Lower lobe of right lung (tissue), 2 donors: ENCODE results near the gene SLC18A2. TPM values are rescaled to one million over a fixed set of nuclear protein-coding genes. Genes with fewer than 3 reads are reported as not detected.

ENCODE experiments used
- ATAC-seq, 2 donors: fragments of 200-7000 bp; cut with Tn5 transposase; one replicate each; pipeline ENCODE4 v1.9.1; 2020 to 2022; ENCODE audit warnings: mild to moderate bottlenecking in 2 of 2, moderate library complexity in 2 of 2
- DNase-seq: peaks from one replicate; pipeline ENCODE4 v3.0.0-alpha.2; 2020
- H3K27ac ChIP-seq: fragments of 200-600 bp; one replicate; pipeline ENCODE4 v1.8.0; 2022
- H3K27me3 ChIP-seq: fragments of 200-600 bp; one replicate; pipeline ENCODE4 v1.8.0; 2022; ENCODE audit warnings: low read depth
- H3K36me3 ChIP-seq: fragments of 200-600 bp; one replicate; pipeline ENCODE4 v1.8.0; 2022; ENCODE audit warnings: mild to moderate bottlenecking
- H3K4me1 ChIP-seq: fragments of 200-600 bp; one replicate; pipeline ENCODE4 v1.8.0; 2022
- H3K4me3 ChIP-seq: fragments of 200-600 bp; one replicate; pipeline ENCODE4 v1.8.0; 2022; ENCODE audit warnings: mild to moderate bottlenecking
- H3K9me3 ChIP-seq: fragments of 200-600 bp; one replicate; pipeline ENCODE4 v1.8.0; 2022
- intact Hi-C: fragments of 100-400 bp; cut with DNase I; formaldehyde crosslinking; loops from one replicate; pipeline ENCODE4 v1.11.0; 2022
- total RNA-seq: library from RNA; stranded (reverse); fragmentation: NEBNext Ultra II Directional; extraction: Animal tissue kit (Norgen Biotek cat#: 25700); gene quantifications from one replicate; pipeline ENCODE4 v1.2.1, GENCODE V29; 2021
- TF ChIP-seq, protein P1 (sequence below): fragments of 200-600 bp; IDR thresholded peaks from one replicate; pipeline ENCODE4 v1.8.0; 2022; ENCODE audit warnings: antibody characterized with exemption, mild to moderate bottlenecking
- donor health status: DM: no; HTN: yes; CAD: no; lungs with severe emphysema.

The SLC18A2 gene
- total RNA-seq, 1 donor from 2014 or later, result 6.3 TPM

DNA sequence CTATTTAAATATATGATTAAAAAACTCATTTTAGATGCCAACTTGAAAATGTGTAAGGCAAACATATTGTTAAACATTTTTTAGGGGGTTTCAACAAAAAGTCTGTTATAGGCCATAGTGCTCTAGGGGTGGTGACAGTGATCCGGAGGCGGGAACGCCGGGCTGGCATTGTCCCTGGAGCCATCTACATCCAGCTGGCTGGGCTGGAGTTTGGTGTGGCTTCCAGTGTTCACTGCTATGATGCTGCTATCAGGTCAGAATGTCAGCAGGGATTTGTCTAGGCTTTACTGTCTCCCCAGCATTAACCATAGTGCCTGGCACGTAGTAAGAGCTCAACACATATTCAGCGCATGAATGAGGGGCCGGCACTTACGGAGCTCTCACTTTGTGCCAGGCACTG is 1.9 kb upstream of the SLC18A2 start:
- DNase-seq (no peak), ATAC-seq (no peak)
- H3K4me1 ChIP-seq, result peaks cover 6% of the 10 kb centered on the region
- TF ChIP-seq, protein P1, sequence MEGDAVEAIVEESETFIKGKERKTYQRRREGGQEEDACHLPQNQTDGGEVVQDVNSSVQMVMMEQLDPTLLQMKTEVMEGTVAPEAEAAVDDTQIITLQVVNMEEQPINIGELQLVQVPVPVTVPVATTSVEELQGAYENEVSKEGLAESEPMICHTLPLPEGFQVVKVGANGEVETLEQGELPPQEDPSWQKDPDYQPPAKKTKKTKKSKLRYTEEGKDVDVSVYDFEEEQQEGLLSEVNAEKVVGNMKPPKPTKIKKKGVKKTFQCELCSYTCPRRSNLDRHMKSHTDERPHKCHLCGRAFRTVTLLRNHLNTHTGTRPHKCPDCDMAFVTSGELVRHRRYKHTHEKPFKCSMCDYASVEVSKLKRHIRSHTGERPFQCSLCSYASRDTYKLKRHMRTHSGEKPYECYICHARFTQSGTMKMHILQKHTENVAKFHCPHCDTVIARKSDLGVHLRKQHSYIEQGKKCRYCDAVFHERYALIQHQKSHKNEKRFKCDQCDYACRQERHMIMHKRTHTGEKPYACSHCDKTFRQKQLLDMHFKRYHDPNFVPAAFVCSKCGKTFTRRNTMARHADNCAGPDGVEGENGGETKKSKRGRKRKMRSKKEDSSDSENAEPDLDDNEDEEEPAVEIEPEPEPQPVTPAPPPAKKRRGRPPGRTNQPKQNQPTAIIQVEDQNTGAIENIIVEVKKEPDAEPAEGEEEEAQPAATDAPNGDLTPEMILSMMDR, result no peak
- H3K4me3 ChIP-seq, result no peak overlapping the region
- no peaks in the 10 kb centered on the region for H3K36me3 ChIP-seq
- intact Hi-C loops, result no loop called here
- H3K27ac ChIP-seq, result no peak overlapping the region
- H3K9me3 ChIP-seq, result no peaks in the 10 kb centered on the region
- peaks cover 46% of the 10 kb centered on the region for H3K27me3 ChIP-seq

DNA sequence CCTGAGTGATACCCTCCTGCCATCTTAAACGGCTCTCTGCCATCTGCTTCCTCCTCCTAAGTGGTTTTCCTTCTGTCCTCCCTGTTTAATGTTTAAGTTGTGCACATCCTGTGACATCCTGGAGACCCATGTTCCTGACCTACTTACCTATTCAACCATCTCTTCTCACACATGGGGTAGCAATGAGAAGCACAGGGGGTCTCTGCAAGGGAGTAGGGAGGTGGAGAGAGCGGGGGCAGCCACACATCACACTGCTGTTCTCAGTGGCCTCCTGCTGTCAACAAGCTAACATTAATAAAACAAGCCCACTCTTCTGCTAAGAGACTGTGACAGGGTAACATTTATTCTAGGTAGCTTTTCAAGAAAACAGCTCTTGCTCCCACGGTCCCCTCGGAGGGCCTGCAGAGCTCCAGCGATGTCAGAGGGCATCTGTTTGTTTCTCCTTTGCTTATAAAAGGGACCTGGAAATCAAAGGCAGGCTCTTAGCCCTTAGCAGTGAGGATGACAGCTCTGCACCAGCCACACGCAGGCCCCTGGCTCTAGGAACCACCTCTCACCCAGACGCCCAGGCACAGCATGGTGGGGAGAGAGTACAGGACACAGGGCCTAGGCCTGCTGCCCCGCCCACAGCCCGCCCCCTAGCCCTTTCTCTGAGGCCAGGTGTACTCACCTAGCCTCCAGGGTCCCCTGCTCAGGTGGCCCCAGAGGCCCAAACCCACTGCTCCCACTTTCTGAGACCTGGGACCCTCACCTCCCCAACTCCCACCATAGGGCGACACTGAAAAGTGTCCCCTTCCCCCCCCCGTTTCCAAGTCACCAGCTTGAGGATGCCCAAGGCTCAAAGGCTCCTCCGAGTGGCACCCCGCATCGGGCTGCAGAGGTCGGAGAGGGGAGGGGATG is 943 bp upstream of the SLC18A2 start:
- Histone ChIP-seq H3K27ac (no peak overlapping the region), H3K27me3 (peaks cover 46% of the 10 kb centered on the region), H3K9me3 (no peaks in the 10 kb centered on the region), H3K4me1 (peaks cover 6% of the 10 kb centered on the region), H3K4me3 (no peak overlapping the region), H3K36me3 (no peaks in the 10 kb centered on the region)
- no peak for ATAC-seq
- TF ChIP-seq, protein P1, result no peak
- DNase-seq, result no peak
- intact Hi-C loops, result no loop called here

DNA sequence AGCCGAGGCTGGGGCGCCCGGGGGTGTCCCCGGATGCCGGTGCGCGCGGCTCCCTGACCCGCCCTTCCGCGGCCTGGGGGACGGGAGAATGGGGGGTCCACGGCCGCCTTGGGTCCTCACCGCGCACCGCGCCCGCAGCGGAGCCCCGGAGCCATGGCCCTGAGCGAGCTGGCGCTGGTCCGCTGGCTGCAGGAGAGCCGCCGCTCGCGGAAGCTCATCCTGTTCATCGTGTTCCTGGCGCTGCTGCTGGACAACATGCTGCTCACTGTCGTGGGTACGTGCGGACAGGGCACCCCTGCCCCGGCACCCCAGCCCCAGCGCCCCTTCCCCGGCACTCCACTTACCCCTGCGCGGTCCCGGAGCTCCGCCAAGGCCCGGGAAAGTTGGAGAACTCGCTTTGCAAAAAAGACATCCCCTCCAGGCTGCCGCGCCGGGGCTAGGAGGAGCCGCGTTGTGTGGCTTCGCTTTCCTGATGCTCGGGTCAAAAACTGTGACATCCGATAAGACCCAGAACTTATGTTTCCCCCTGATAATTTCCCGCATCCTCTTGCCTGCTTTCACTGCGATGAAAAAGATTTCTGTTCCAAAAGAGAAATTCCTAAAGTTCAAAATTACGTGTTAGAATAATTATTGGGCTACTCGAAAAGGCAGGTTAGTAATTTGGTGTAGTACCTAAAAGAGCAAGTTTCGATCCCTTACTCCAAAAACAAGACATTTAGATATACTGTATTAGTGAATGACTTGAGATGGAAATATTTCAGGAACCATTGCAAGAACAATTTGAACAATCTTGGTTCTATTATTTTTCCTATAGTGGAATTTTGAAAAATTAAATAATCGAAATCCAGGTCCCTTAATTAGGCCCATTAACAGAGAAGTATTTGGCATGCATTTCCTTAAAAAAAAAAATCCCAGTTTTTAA is 888 bp downstream of the SLC18A2 start:
- Histone ChIP-seq H3K27me3 (peaks cover 46% of the 10 kb centered on the region), H3K4me1 (peaks cover 6% of the 10 kb centered on the region), H3K9me3 (no peaks in the 10 kb centered on the region), H3K36me3 (no peaks in the 10 kb centered on the region), H3K4me3 (peak overlapping the region; percentile 25), H3K27ac (no peak overlapping the region)
- no peak for DNase-seq
- TF ChIP-seq, protein P1, result no peak
- intact Hi-C loops, result no loop called here
- ATAC-seq, result peak in 1 of 2 donors; percentile 24

DNA sequence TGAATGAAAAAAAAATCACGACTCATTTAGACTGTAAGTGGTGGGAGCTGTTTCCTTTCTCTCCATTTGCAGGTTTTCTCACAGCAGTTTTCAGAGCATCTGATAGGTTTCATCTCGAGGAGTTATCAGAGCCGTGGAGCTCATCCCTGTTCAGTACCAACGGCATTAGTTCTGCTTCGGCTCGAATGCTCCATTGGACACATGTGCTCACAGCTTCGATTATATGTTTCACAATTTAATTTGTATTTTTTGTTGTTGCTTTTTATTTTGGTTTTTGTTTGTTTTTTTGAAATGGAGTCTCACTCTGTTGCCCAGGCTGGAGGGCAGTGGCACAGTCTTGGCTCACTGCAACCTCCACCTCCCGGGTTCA is 1.5 kb downstream of the SLC18A2 start:
- ATAC-seq (no peak), DNase-seq (no peak)
- Histone ChIP-seq H3K27ac (no peak overlapping the region), H3K4me3 (no peak overlapping the region), H3K4me1 (peaks cover 6% of the 10 kb centered on the region), H3K27me3 (peaks cover 46% of the 10 kb centered on the region), H3K9me3 (no peaks in the 10 kb centered on the region), H3K36me3 (no peaks in the 10 kb centered on the region)
- TF ChIP-seq, protein P1, result no peak
- intact Hi-C loops, result no loop called here

DNA sequence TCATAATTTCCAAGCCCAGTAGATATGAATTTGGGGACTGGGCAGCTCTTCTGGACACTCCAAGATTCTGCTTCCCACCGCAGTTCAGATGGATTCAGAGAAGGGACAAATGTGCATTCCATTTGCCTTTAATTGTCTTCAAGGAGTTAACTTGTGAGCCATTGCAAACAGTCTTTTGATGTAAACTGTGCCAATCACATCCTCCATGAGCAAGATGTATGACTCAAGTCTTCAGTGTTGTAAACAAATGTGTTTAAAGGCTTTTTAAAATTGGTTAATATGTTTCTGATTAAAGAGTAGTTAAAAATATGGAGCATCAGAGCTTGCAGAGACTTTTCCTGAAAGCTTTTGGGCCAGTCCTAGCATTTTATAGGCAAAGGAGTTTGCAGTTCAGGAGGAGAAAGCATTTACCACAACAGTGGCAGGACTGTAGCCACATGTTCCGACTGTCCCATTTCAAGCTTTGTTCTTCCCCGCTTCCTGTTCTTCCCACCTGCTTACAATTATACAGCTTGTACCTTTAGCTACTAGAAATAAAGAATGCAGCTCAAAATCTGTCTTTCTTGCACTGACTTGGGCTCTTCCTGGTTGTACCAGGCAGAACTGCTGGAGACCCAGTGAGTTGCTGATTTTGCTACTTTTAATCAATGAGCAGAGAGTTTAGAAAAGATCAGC is 6.2 kb downstream of the SLC18A2 start:
- H3K36me3 ChIP-seq, result no peaks in the 10 kb centered on the region
- H3K27me3 ChIP-seq, result peaks cover 18% of the 10 kb centered on the region
- H3K4me3 ChIP-seq, result no peak overlapping the region
- H3K9me3 ChIP-seq, result no peaks in the 10 kb centered on the region
- no peak overlapping the region for H3K27ac ChIP-seq
- DNase-seq (no peak), ATAC-seq (no peak)
- no peaks in the 10 kb centered on the region for H3K4me1 ChIP-seq
- TF ChIP-seq, protein P1, result no peak
- intact Hi-C loops, result no loop called here
